Heart left ventricle (tissue), 16 donors: ENCODE data around the gene PCSK2. TPM values are rescaled to one million over a fixed set of nuclear protein-coding genes. Genes with fewer than 3 reads are reported as not detected.

ENCODE experiments used
- ATAC-seq, 4 donors: fragments of 200-7000 bp; cut with Tn5 transposase; one replicate each; pipeline ENCODE4 v1.9.1; 2020 to 2022; ENCODE audit warnings: moderate library complexity in 4 of 4, mild to moderate bottlenecking in 3 of 4, moderate number of reproducible peaks in 1 of 4
- DNase-seq, 5 donors: peaks; one replicate each; pipeline ENCODE4 v3.0.0-alpha.2; 2020
- H3K27ac ChIP-seq, 12 donors: fragments of 200-600 bp; sonication (generic) in 4 of 12; one replicate each; pipeline versions ENCODE4 v1.5.0 to v1.8.0; 2016 to 2022; ENCODE audit warnings: mild to moderate bottlenecking in 2 of 12
- H3K27me3 ChIP-seq, 9 donors: fragments of 200-600 bp; sonication (generic) in 2 of 9; one replicate each; pipeline versions ENCODE4 v1.5.1 to v1.8.0; 2016 to 2022; ENCODE audit warnings: mild to moderate bottlenecking in 3 of 9
- H3K36me3 ChIP-seq, 9 donors: fragments of 200-600 bp; sonication (generic) in 2 of 9; one replicate each; pipeline versions ENCODE4 v1.5.0 to v1.8.0; 2018 to 2022; ENCODE audit warnings: mild to moderate bottlenecking in 2 of 9
- H3K4me1 ChIP-seq, 12 donors: fragments of 200-600 bp; sonication (generic) in 4 of 12; one replicate each; pipeline versions ENCODE4 v1.5.0 to v1.8.0; 2016 to 2022; ENCODE audit warnings: mild to moderate bottlenecking in 3 of 12
- H3K4me3 ChIP-seq, 12 donors: fragments of 200-600 bp; sonication (generic) in 4 of 12; one replicate each; pipeline versions ENCODE4 v1.5.0 to v1.8.0; 2017 to 2022; ENCODE audit warnings: mild to moderate bottlenecking in 9 of 12, moderate library complexity in 4 of 12
- H3K9me3 ChIP-seq, 12 donors: fragments of 200-600 bp; sonication (generic) in 4 of 12; one replicate each; pipeline versions ENCODE4 v1.5.0 to v1.8.0; 2016 to 2022; ENCODE audit warnings: mild to moderate bottlenecking in 1 of 12
- POLR2A ChIP-seq, 2 donors: fragments of 450-650 bp; IDR thresholded peaks; one replicate each; pipeline ENCODE4 v1.6.1; 2017; ENCODE audit warnings: antibody characterized with exemption in 2 of 2, mild to moderate bottlenecking in 2 of 2, moderate library complexity in 2 of 2
- WGBS, 4 donors: extraction: QIAGEN DNeasy Blood & Tissue Kit in 2 of 4; methylation state at CpG; one replicate each; pipeline versions ENCODE4 v1.1.5 to v1.1.7; 2013 to 2018; 5-methylcytosine and 5-hydroxymethylcytosine counted together
- intact Hi-C, 10 donors: fragments of 100-400 bp; cut with DNase I; formaldehyde crosslinking; loops; one replicate each; pipeline versions ENCODE4 v1.11.1 to v1.14.2; 2022
- polyA plus RNA-seq, 2 donors: library from polyadenylated mRNA; stranded (reverse); fragments of 200-250 nt; gene quantifications; one replicate each; pipeline ENCODE4 v1.2.3, GENCODE V29; 2013
- total RNA-seq, 9 donors: library from RNA; depleted of rRNA in 2 of 9; stranded (reverse); fragments of >200 nt in 2 of 9; fragmentation: NEBNext Ultra II Directional in 3 of 9; extraction: Animal tissue kit (Norgen Biotek cat#: 25700) in 3 of 9; gene quantifications; one replicate each; pipeline versions ENCODE4 v1.1.0 to v1.2.4, GENCODE V29; 2016 to 2023
- TF ChIP-seq, protein P1 (sequence below), 12 donors: fragments of 200-600 bp; sonication (generic) in 4 of 12; IDR thresholded peaks; one replicate each; pipeline versions ENCODE4 v1.5.0 to v1.8.0; 2018 to 2022; ENCODE audit warnings: antibody characterized with exemption in 12 of 12, mild to moderate bottlenecking in 5 of 12
- donor health status: ischemic (EF 13 %, LVEDD 7.1; RV severe dilation, severe dysfunction).
- donor health status: healthy with polysubstance abuse.
- donor health status: DM: no; HTN: yes; CAD: no.
- donor health status: DM: no; HTN: no; CAD: no.
- donor health status: ischemic (EF 25% LVEDD 6.9; RV normal size, moderate dysfunction).
- donor health status: ischemic (EF 25% LVEDD 5.7; RV mildly dilated, moderate dysfunction).
- donor health status: healthy.
- donor health status: DM: yes; HTN: yes; CAD: no.
- donor health status: ischemic (EF 35%, LVEDD 5.7; RV mildly dilated, moderate dysfunction).
- donor health status: nonischemic (EF 11% LVEDD 7.7; RV severe dilation, severe dysfunction).
- donor health status: DM: yes; HTN: yes; CAD: no.
- donor health status: PGD.
- donor health status: ischemic (EF 29% LVEDD 5.4; RV normal size, mild dysfunction).
- donor health status: nonischemic (EF 23%, LVEDD 6.1; RV moderate dilation, normal function).

PCSK2 gene
- total and polyA plus RNA-seq, 11 donors = 0.11 to 2.0 (median 0.55) TPM

DNA sequence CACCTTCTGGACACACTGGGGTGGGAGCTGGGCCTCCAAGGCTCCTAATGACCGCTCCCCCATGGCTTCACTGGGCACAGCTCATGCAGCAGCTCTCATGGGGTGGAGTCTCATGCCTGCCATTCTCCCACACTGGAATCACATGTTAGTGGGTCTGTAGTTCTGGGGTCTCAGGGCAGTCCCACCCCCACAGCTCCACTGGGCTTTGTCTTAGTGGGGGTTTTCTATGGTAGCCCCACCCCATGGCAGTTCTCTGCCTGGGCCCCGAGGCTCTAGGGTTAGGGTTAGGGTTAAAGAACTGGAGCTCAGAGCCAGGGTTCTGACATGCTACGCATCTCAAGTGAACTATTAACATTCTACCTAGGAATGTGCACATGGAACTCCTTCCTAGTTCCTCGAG is 139.0 kb downstream of the PCSK2 start:
- TF ChIP-seq, protein P1, sequence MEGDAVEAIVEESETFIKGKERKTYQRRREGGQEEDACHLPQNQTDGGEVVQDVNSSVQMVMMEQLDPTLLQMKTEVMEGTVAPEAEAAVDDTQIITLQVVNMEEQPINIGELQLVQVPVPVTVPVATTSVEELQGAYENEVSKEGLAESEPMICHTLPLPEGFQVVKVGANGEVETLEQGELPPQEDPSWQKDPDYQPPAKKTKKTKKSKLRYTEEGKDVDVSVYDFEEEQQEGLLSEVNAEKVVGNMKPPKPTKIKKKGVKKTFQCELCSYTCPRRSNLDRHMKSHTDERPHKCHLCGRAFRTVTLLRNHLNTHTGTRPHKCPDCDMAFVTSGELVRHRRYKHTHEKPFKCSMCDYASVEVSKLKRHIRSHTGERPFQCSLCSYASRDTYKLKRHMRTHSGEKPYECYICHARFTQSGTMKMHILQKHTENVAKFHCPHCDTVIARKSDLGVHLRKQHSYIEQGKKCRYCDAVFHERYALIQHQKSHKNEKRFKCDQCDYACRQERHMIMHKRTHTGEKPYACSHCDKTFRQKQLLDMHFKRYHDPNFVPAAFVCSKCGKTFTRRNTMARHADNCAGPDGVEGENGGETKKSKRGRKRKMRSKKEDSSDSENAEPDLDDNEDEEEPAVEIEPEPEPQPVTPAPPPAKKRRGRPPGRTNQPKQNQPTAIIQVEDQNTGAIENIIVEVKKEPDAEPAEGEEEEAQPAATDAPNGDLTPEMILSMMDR (IDR thresholded peaks at IDR 0.05) = no peak
- no peak for TF ChIP-seq POLR2A (IDR thresholded peaks at IDR 0.05)
- intact Hi-C loops = no loop called here
- peaks cover 0 to 4% (median 0%) of the 10 kb centered on the region in 9 donors for H3K27me3 ChIP-seq
- no peak overlapping the region for H3K4me3 ChIP-seq
- DNase-seq (no peak), ATAC-seq (no peak)
- 61 to 80% (median 74%) methylated on average over 4 of the region's 4 CpGs for WGBS, 4 donors
- no peak overlapping the region for H3K27ac ChIP-seq
- H3K9me3 ChIP-seq = no peaks in the 10 kb centered on the region
- H3K4me1 ChIP-seq = no peaks in the 10 kb centered on the region
- H3K36me3 ChIP-seq = no peaks in the 10 kb centered on the region

DNA sequence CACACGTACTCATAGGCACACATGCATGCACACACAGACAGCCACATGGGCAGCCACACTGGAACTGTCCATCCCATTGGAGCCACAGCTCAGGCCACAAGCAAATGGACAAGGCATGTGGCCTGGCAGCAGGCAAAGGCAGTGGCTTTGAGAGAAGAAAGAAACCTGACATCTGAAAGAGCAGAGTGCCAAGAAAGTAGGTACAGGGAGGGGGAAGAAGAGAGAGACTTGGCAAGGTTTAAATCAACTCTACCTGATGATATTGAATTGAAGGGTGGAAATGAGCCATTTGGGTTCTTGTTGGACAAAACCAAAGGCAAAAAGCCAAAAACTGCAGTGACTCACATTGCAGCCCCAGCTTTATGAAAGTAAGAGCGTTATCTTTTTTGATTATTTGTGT is 142.7 kb downstream of the PCSK2 start:
- intact Hi-C loops = no loop called here
- no peak for DNase-seq
- no peak for TF ChIP-seq POLR2A (IDR thresholded peaks at IDR 0.05)
- TF ChIP-seq, protein P1 (IDR thresholded peaks at IDR 0.05) = no peak
- Histone ChIP-seq H3K27ac (no peak overlapping the region), H3K4me3 (no peak overlapping the region), H3K27me3 (peaks cover 0 to 4% (median 0%) of the 10 kb centered on the region in 9 donors), H3K9me3 (peaks cover 0 to 2% (median 0%) of the 10 kb centered on the region in 12 donors), H3K36me3 (no peaks in the 10 kb centered on the region), H3K4me1 (no peaks in the 10 kb centered on the region)
- 76 to 87% (median 84%) methylated on average over 2 of the region's 2 CpGs for WGBS, 4 donors
- no peak for ATAC-seq

DNA sequence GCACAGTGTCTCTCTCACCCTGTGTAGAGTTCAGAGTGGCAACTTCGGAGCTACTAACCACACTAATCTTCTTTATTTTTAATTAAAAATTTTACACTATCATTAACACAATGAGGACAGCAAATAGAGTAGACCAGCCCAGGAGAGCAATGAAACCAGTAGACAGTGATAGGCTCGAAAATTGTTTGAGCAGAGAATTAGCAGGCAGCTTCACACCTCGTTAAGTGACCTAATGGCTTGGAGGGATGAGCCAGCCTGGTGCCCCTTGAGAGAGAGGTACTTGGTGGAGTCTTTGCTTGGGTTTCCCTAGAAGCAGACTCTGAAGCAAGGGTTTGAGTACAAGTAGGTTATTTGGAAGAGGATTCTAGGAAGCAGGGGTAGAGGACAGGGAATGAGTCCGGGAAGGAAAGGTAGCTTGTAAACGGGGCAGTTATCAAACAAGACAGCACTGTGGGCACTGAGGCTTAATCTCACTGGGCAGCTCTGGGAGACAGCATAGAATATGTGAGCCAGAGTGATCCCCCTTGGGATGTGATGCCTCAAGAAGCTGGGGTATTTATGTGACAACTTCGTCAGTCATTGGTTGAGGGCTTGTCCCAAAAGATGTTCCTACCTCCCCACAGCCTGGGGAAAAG is 146.1 kb downstream of the PCSK2 start:
- H3K27me3 ChIP-seq = peaks cover 0 to 4% (median 0%) of the 10 kb centered on the region in 9 donors
- no peaks in the 10 kb centered on the region for H3K4me1 ChIP-seq
- H3K4me3 ChIP-seq = no peak overlapping the region
- H3K9me3 ChIP-seq = peaks cover 0 to 2% (median 0%) of the 10 kb centered on the region in 12 donors
- no peak overlapping the region for H3K27ac ChIP-seq
- ATAC-seq (no peak), DNase-seq (no peak)
- intact Hi-C loops = no loop called here
- 42 to 53% (median 52%) methylated on average over 6 of the region's 6 CpGs for WGBS, 4 donors
- TF ChIP-seq POLR2A (IDR thresholded peaks at IDR 0.05) = no peak
- TF ChIP-seq, protein P1 (IDR thresholded peaks at IDR 0.05) = no peak
- H3K36me3 ChIP-seq = no peaks in the 10 kb centered on the region

DNA sequence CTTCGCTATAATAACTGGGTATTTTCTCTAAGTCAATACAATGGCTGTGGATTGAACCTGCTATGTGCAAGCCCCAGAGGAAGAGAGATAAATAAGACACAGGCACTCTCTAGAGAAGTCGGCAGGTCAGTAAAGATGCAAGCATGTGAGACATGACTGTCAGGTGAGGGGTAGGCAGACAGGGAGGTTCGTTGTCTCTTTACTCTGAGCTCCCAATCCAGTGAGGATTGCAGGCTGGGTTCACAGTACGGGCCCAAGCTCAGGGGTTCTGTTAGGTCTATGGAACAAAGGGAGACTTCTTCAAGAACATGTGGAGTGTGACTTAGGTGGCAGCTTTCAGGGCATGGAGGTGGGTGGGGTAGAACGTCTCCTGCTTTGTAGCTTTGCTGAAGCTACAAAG is 147.2 kb downstream of the PCSK2 start:
- H3K27me3 ChIP-seq = peaks cover 0 to 3% (median 0%) of the 10 kb centered on the region in 9 donors
- H3K36me3 ChIP-seq = no peaks in the 10 kb centered on the region
- DNase-seq = no peak
- H3K9me3 ChIP-seq = peaks cover 0 to 2% (median 0%) of the 10 kb centered on the region in 12 donors
- WGBS, 4 donors = 62 to 76% (median 71%) methylated on average over 5 of the region's 5 CpGs
- no peak for TF ChIP-seq POLR2A (IDR thresholded peaks at IDR 0.05)
- TF ChIP-seq, protein P1 (IDR thresholded peaks at IDR 0.05) = no peak
- no peak for ATAC-seq
- no peak overlapping the region for H3K4me3 ChIP-seq
- H3K27ac ChIP-seq = no peak overlapping the region
- intact Hi-C loops = no loop called here
- H3K4me1 ChIP-seq = no peaks in the 10 kb centered on the region
